GM12865 (cell line): ENCODE data around the gene ACTN3.

ENCODE experiments used
- DNase-seq: peaks from one replicate; pipeline ENCODE4 v3.0.0; 2010; ENCODE audit warnings: low read depth
- H3K4me3 ChIP-seq: 2 replicates; pipeline ENCODE4 v1.5.1; 2011; ENCODE audit warnings: mild to moderate bottlenecking, low read depth, low read length, control low read depth
- CTCF ChIP-seq: IDR thresholded peaks from 2 replicates; pipeline ENCODE4 v1.5.1; 2011; ENCODE audit warnings: low read length, control low read depth, low read depth, inconsistent platforms; ENCODE audit not compliant: insufficient read depth; ENCODE audit errors: missing control alignments

ACTN3 gene

GRCh38 chr11:66548774-66549630, 2.3 kb downstream of the ACTN3 start:
- no peak for TF ChIP-seq CTCF
- DNase-seq = no peak
- H3K4me3 ChIP-seq = no peak overlapping the region

- TF ChIP-seq CTCF = no peak
- no peak overlapping the region for H3K4me3 ChIP-seq
- DNase-seq = no peak
These were observed 3.0 kb downstream of the ACTN3 start for GRCh38 chr11:66549696-66550095.

GRCh38 chr11:66550887-66551286, 4.2 kb downstream of the ACTN3 start:
- H3K4me3 ChIP-seq = no peak overlapping the region
- no peak for DNase-seq
- no peak for TF ChIP-seq CTCF

GRCh38 chr11:66554602-66555001, 7.9 kb downstream of the ACTN3 start:
- no peak overlapping the region for H3K4me3 ChIP-seq
- no peak for DNase-seq
- no peak for TF ChIP-seq CTCF

GRCh38 chr11:66555416-66555815, 8.7 kb downstream of the ACTN3 start:
- no peak overlapping the region for H3K4me3 ChIP-seq
- no peak for TF ChIP-seq CTCF
- no peak for DNase-seq

GRCh38 chr11:66556086-66556485, 9.4 kb downstream of the ACTN3 start:
- no peak for TF ChIP-seq CTCF
- H3K4me3 ChIP-seq = no peak overlapping the region
- no peak for DNase-seq
